ENCODE results near the gene MED14.

GRCh38 chrX:40661489-40661888 is 73.9 kb downstream of the MED14 start:
- TF ChIP-seq POLR2AphosphoS5 (IDR thresholded peaks at IDR 0.05; ENCODE audit: borderline replicate concordance, low read depth, low read length) (no peak), EZH2 (IDR thresholded peaks at IDR 0.05) (no peak), FOXP2 (optimal IDR thresholded peaks at IDR 0.05; ENCODE audit: control extremely low read depth, extremely low read length, insufficient read depth) (no peak)

All from SK-N-MC (cell line).